Hepatocyte (in vitro differentiated cells): ENCODE measurements around the gene VASN. TPM values are rescaled to one million over a fixed set of nuclear protein-coding genes. Genes with fewer than 3 reads are reported as not detected.

Experiments
- DNase-seq: peaks from one replicate; pipeline ENCODE4 v3.0.0-alpha.2; 2016; ENCODE audit warnings: low spot score
- H2AFZ ChIP-seq: fragments of 200-600 bp; sonication (generic); 2 replicates; pipeline ENCODE4 v1.6.0; 2016; ENCODE audit warnings: antibody characterized with exemption, mild to moderate bottlenecking
- H3K27ac ChIP-seq: fragments of 200-600 bp; sonication (generic); 2 replicates; pipeline ENCODE4 v1.5.1; 2016; ENCODE audit warnings: mild to moderate bottlenecking
- H3K27me3 ChIP-seq: fragments of 200-600 bp; sonication (generic); 2 replicates; pipeline ENCODE4 v1.6.1; 2016
- H3K36me3 ChIP-seq: fragments of 200-600 bp; sonication (generic); replicated peaks from 2 replicates; pipeline ENCODE4 v1.5.1; 2016; ENCODE audit warnings: low read depth; ENCODE audit not compliant: insufficient read depth
- H3K4me1 ChIP-seq: fragments of 200-600 bp; sonication (generic); 2 replicates; pipeline ENCODE4 v1.5.1; 2016; ENCODE audit warnings: mild to moderate bottlenecking, moderate library complexity; ENCODE audit not compliant: insufficient read depth
- H3K4me2 ChIP-seq: fragments of 200-600 bp; sonication (generic); 2 replicates; pipeline ENCODE4 v1.6.0; 2016
- H3K4me3 ChIP-seq: fragments of 200-600 bp; sonication (generic); 2 replicates; pipeline ENCODE4 v1.5.1; 2016; ENCODE audit warnings: mild to moderate bottlenecking
- H3K79me2 ChIP-seq: fragments of 200-600 bp; sonication (generic); 2 replicates; pipeline ENCODE4 v1.6.0; 2017; ENCODE audit warnings: mild to moderate bottlenecking
- H3K9me2 ChIP-seq: fragments of 200-600 bp; sonication (generic); replicated peaks from 2 replicates; pipeline ENCODE4 v1.6.0; 2017; ENCODE audit warnings: mild to moderate bottlenecking; ENCODE audit not compliant: insufficient read depth
- H3K9me3 ChIP-seq: fragments of 200-600 bp; sonication (generic); 2 replicates; pipeline ENCODE4 v1.5.1; 2016; ENCODE audit warnings: low read depth, mild to moderate bottlenecking
- H4K20me1 ChIP-seq: fragments of 200-600 bp; sonication (generic); 2 replicates; pipeline ENCODE4 v1.6.0; 2016; ENCODE audit warnings: mild to moderate bottlenecking; ENCODE audit not compliant: insufficient read depth, poor library complexity, severe bottlenecking
- CTCF ChIP-seq: fragments of 200-600 bp; sonication (generic); IDR thresholded peaks from 2 replicates; pipeline ENCODE4 v1.5.1; 2016; ENCODE audit warnings: antibody characterized with exemption, mild to moderate bottlenecking; ENCODE audit not compliant: poor library complexity
- EZH2 ChIP-seq: fragments of 200-600 bp; sonication (generic); IDR thresholded peaks from 2 replicates; pipeline ENCODE4 v1.6.1; 2016; ENCODE audit warnings: antibody characterized with exemption, mild to moderate bottlenecking, borderline replicate concordance
- EZH2phosphoT487 ChIP-seq: fragments of 200-600 bp; sonication (generic); IDR thresholded peaks from one replicate; pipeline ENCODE4 v1.6.1; 2018; ENCODE audit warnings: antibody characterized with exemption, mild to moderate bottlenecking, low read depth, moderate library complexity; ENCODE audit not compliant: unreplicated experiment, severe bottlenecking
- WGBS: methylation state at CpG from one replicate; pipeline ENCODE4 v1.1.6; 2016; ENCODE audit warnings: low lambda C conversion rate; ENCODE audit errors: missing lambda C conversion rate; 5-methylcytosine and 5-hydroxymethylcytosine counted together
- polyA plus RNA-seq: library from polyadenylated mRNA; unstranded; fragments of >200 nt; fragmentation: Nextera tagmentation; extraction: Ambion mirVana; gene quantifications from 2 replicates; pipeline ENCODE4 v1.2.1, GENCODE V29; 2016
- small RNA-seq: library from RNA; depleted of rRNA; stranded (forward); fragments of <200 nt; gene quantifications from one replicate; pipeline ENCODE3, GENCODE V24; 2014
- total RNA-seq: library from RNA; depleted of rRNA; stranded (reverse); fragments of >200 nt; gene quantifications from 2 replicates; pipeline ENCODE4 v1.2.3, GENCODE V29; 2014

Gene VASN
- total and polyA plus RNA-seq, 2 experiments from 2014 or later = 12.1 to 64.2 TPM

- peaks cover 66% of the 10 kb centered on the region for H3K79me2 ChIP-seq
- no peaks in the 10 kb centered on the region for H3K36me3 ChIP-seq
- H3K4me2 ChIP-seq = no peak overlapping the region
- peaks cover 14% of the 10 kb centered on the region for H3K4me1 ChIP-seq
- H4K20me1 ChIP-seq = no peaks in the 10 kb centered on the region
- TF ChIP-seq EZH2 (no peak), EZH2phosphoT487 (no peak), CTCF (no peak)
- H3K4me3 ChIP-seq = no peak overlapping the region
- DNase-seq = no peak
- no peak overlapping the region for H2AFZ ChIP-seq
- over 99% methylated on average over 7 of the region's 7 CpGs for WGBS
- H3K27me3 ChIP-seq = no peaks in the 10 kb centered on the region
- no peaks in the 10 kb centered on the region for H3K9me3 ChIP-seq
- no peak overlapping the region for H3K27ac ChIP-seq
- no peaks in the 10 kb centered on the region for H3K9me2 ChIP-seq
Measured at GRCh38 chr16:4428500-4428899, 56.9 kb downstream of the VASN start.

- WGBS = 98% methylated on average over 9 of the region's 9 CpGs
- H3K4me2 ChIP-seq = no peak overlapping the region
- H3K4me1 ChIP-seq = peaks cover 14% of the 10 kb centered on the region
- TF ChIP-seq EZH2phosphoT487 (no peak), CTCF (no peak), EZH2 (no peak)
- no peaks in the 10 kb centered on the region for H3K9me2 ChIP-seq
- H2AFZ ChIP-seq = no peak overlapping the region
- no peak overlapping the region for H3K4me3 ChIP-seq
- H4K20me1 ChIP-seq = no peaks in the 10 kb centered on the region
- no peaks in the 10 kb centered on the region for H3K9me3 ChIP-seq
- no peak overlapping the region for H3K27ac ChIP-seq
- no peaks in the 10 kb centered on the region for H3K27me3 ChIP-seq
- H3K36me3 ChIP-seq = no peaks in the 10 kb centered on the region
- H3K79me2 ChIP-seq = peaks cover 65% of the 10 kb centered on the region
- DNase-seq = no peak
Measured at GRCh38 chr16:4431023-4431422, 59.4 kb downstream of the VASN start.

Small RNAs within 50 kb of the gene (small RNA-seq; reads per million reads assigned to genes)
- gene AC012676.2 = not detected

Other genes starting within 250 kb of the VASN start
- gene SRL, start 129.8 kb upstream of the VASN start, total RNA-seq = 1.1 and 1.2 TPM in 2 replicates
- 0.83 TPM in 1 of 2 replicates, not detected in the other for gene SRL, start 129.8 kb upstream of the VASN start, polyA plus RNA-seq
- 6.1 and 11.4 TPM in 2 replicates for gene TFAP4, start 98.8 kb upstream of the VASN start, total RNA-seq
- gene TFAP4, start 98.8 kb upstream of the VASN start, polyA plus RNA-seq = 3.1 and 4.2 TPM in 2 replicates
- 3.6 TPM in 2 replicates for gene GLIS2, start 55.8 kb upstream of the VASN start, total RNA-seq
- gene GLIS2, start 55.8 kb upstream of the VASN start, polyA plus RNA-seq = 11.3 and 12.2 TPM in 2 replicates
- 33.0 and 35.0 TPM in 2 replicates for gene PAM16, start 20.5 kb upstream of the VASN start, total RNA-seq
- 57.7 and 70.4 TPM in 2 replicates for gene PAM16, start 20.5 kb upstream of the VASN start, polyA plus RNA-seq
- gene CORO7, start 44.7 kb downstream of the VASN start, total RNA-seq = 13.9 and 18.2 TPM in 2 replicates
- 33.3 and 34.4 TPM in 2 replicates for gene CORO7, start 44.7 kb downstream of the VASN start, polyA plus RNA-seq
- 55.3 and 59.2 TPM in 2 replicates for gene DNAJA3, start 54.0 kb downstream of the VASN start, total RNA-seq
- 51.2 and 58.8 TPM in 2 replicates for gene DNAJA3, start 54.0 kb downstream of the VASN start, polyA plus RNA-seq
- 42.7 and 47.6 TPM in 2 replicates for gene NMRAL1, start 102.8 kb downstream of the VASN start, total RNA-seq
- 47.5 and 49.5 TPM in 2 replicates for gene NMRAL1, start 102.8 kb downstream of the VASN start, polyA plus RNA-seq
- 57.7 and 68.8 TPM in 2 replicates for gene HMOX2, start 104.5 kb downstream of the VASN start, total RNA-seq
- gene HMOX2, start 104.5 kb downstream of the VASN start, polyA plus RNA-seq = 108 TPM in 2 replicates
- gene CDIP1, start 166.9 kb downstream of the VASN start, total RNA-seq = 19.7 and 22.0 TPM in 2 replicates
- gene CDIP1, start 166.9 kb downstream of the VASN start, polyA plus RNA-seq = 29.3 and 33.3 TPM in 2 replicates
- 0.12 and 0.20 TPM in 2 replicates for gene C16orf96, start 184.5 kb downstream of the VASN start, total RNA-seq
- 0.15 TPM in 1 of 2 replicates, not detected in the other for gene C16orf96, start 184.5 kb downstream of the VASN start, polyA plus RNA-seq
- 6.1 and 9.9 TPM in 2 replicates for gene UBALD1, start 243.0 kb downstream of the VASN start, total RNA-seq
- gene UBALD1, start 243.0 kb downstream of the VASN start, polyA plus RNA-seq = 25.7 and 36.8 TPM in 2 replicates